ENCODE measurements around the gene PROX2.

Gene PROX2

GRCh38 chr14:74875204-74875603, 741 bp downstream of the PROX2 start:
- DNase-seq: no peak

GRCh38 chr14:74871819-74872218, 4.1 kb downstream of the PROX2 start:
- no peak for DNase-seq

GRCh38 chr14:74868739-74869138, 7.2 kb downstream of the PROX2 start:
- DNase-seq: no peak

GRCh38 chr14:74867673-74868072, 8.3 kb downstream of the PROX2 start:
- peak; percentile 73 for DNase-seq

- DNase-seq: no peak
Measured at GRCh38 chr14:74866708-74867389, 9.1 kb downstream of the PROX2 start.

GRCh38 chr14:74865156-74865555, 10.8 kb downstream of the PROX2 start:
- DNase-seq: no peak

- DNase-seq: no peak
Measured at GRCh38 chr14:74864198-74864597, 11.7 kb downstream of the PROX2 start.

- DNase-seq: no peak
Measured at GRCh38 chr14:74863274-74863673, 12.7 kb downstream of the PROX2 start.

- DNase-seq: no peak
Measured at GRCh38 chr14:74861734-74862090, 14.2 kb downstream of the PROX2 start.

GRCh38 chr14:74860899-74861733, 14.8 kb downstream of the PROX2 start:
- DNase-seq: peak; percentile 91

GRCh38 chr14:74859757-74860552, 16.0 kb downstream of the PROX2 start:
- no peak for DNase-seq

GRCh38 chr14:74858022-74858421, 17.9 kb downstream of the PROX2 start:
- no peak for DNase-seq

- no peak for DNase-seq
Measured at GRCh38 chr14:74856366-74856765, 19.6 kb downstream of the PROX2 start.

GRCh38 chr14:74855945-74856344, 20.0 kb downstream of the PROX2 start:
- no peak for DNase-seq

GRCh38 chr14:74855021-74855420, 20.9 kb downstream of the PROX2 start:
- no peak for DNase-seq

- DNase-seq: no peak
Measured at GRCh38 chr14:74853581-74853980, 22.4 kb downstream of the PROX2 start.

- no peak for DNase-seq
Measured at GRCh38 chr14:74852922-74853530, 22.9 kb downstream of the PROX2 start.

GRCh38 chr14:74848768-74849167, 27.2 kb downstream of the PROX2 start:
- DNase-seq: no peak

GRCh38 chr14:74846968-74847665, 28.8 kb downstream of the PROX2 start:
- no peak for DNase-seq

- peak; percentile 60 for DNase-seq
Measured at GRCh38 chr14:74846168-74846567, 29.8 kb downstream of the PROX2 start.

- DNase-seq: no peak
Measured at GRCh38 chr14:74843653-74844052, 32.3 kb downstream of the PROX2 start.

Data from femur (tissue), 1 donor.